Brain microvascular endothelial cell (primary cell): ENCODE measurements around the gene DOLPP1.

Source experiments
- DNase-seq: peaks from one replicate; pipeline ENCODE4 v3.0.0-alpha.2; 2020
- H3K27ac ChIP-seq: fragments of 250-450 bp; sonication (Bioruptor Pico); 2 replicates; pipeline ENCODE4 v1.5.1; 2020; ENCODE audit warnings: mild to moderate bottlenecking, moderate library complexity
- H3K27me3 ChIP-seq: fragments of 250-450 bp; sonication (Bioruptor Pico); replicated peaks from 2 replicates; pipeline ENCODE4 v1.5.1; 2020; ENCODE audit warnings: mild to moderate bottlenecking
- H3K36me3 ChIP-seq: fragments of 250-450 bp; sonication (Bioruptor Pico); replicated peaks from 2 replicates; pipeline ENCODE4 v1.5.1; 2020; ENCODE audit warnings: mild to moderate bottlenecking
- H3K4me3 ChIP-seq: 2 replicates; pipeline ENCODE4 v1.5.1; 2011; ENCODE audit warnings: low read depth, mild to moderate bottlenecking, control low read depth, low read length, moderate library complexity
- in situ Hi-C: cut with HindIII; loops from 2 replicates; pipeline ENCODE4 v1.10.0; 2017; ENCODE audit warnings: low sequenced_read_pairs, low pct_ligation_motif_present
- TF ChIP-seq, protein P1 (sequence below): IDR thresholded peaks from 2 replicates; pipeline ENCODE4 v1.5.1; 2011; ENCODE audit warnings: low read depth, mild to moderate bottlenecking, moderate library complexity, low read length, control low read depth, inconsistent platforms; ENCODE audit errors: missing control alignments

The DOLPP1 gene

DNA sequence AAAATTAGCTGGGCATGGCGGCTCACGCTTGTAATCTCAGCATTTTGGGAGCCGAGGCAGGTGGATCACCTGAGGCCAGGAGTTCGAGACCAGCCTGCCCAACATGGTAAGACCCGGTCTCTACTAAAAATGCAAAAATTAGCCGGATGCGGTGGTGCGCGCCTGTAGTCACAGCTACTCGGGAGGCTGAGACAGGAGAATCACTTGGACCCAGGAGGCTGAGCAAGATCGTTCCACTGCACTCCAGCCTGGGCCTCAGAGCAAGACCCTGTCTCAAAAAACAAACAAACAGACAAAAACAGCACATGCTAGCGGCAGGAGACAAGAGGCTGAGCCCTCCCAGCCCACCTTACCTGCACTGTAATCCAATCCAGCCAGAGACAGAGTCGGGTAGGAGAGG lies 1.1 kb upstream of the DOLPP1 start:
- Histone ChIP-seq H3K27ac (no peak overlapping the region), H3K27me3 (no peaks in the 10 kb centered on the region), H3K4me3 (peak overlapping the region; percentile 78), H3K36me3 (no peaks in the 10 kb centered on the region)
- TF ChIP-seq, protein P1, sequence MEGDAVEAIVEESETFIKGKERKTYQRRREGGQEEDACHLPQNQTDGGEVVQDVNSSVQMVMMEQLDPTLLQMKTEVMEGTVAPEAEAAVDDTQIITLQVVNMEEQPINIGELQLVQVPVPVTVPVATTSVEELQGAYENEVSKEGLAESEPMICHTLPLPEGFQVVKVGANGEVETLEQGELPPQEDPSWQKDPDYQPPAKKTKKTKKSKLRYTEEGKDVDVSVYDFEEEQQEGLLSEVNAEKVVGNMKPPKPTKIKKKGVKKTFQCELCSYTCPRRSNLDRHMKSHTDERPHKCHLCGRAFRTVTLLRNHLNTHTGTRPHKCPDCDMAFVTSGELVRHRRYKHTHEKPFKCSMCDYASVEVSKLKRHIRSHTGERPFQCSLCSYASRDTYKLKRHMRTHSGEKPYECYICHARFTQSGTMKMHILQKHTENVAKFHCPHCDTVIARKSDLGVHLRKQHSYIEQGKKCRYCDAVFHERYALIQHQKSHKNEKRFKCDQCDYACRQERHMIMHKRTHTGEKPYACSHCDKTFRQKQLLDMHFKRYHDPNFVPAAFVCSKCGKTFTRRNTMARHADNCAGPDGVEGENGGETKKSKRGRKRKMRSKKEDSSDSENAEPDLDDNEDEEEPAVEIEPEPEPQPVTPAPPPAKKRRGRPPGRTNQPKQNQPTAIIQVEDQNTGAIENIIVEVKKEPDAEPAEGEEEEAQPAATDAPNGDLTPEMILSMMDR = no peak
- in situ Hi-C loops = no loop called here
- DNase-seq = no peak

DNA sequence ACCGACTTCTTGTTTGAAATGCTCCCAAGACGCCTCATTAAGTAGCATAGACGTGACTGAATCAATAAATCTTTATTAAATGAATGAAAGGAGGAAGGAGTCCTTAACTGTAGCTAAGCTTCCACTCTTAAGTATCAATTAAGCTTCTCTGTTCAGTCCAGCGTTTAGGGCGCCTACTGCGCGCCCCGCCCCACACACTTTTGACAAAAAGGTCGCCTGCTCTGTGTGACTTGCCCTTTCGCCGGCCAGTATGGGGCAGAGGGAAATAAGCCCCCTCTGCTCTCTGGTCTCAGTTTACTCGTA lies 662 bp upstream of the DOLPP1 start:
- TF ChIP-seq, protein P1 = no peak
- in situ Hi-C loops = no loop called here
- no peaks in the 10 kb centered on the region for H3K27me3 ChIP-seq
- no peak overlapping the region for H3K27ac ChIP-seq
- peak overlapping the region; percentile 78 for H3K4me3 ChIP-seq
- DNase-seq = no peak
- no peaks in the 10 kb centered on the region for H3K36me3 ChIP-seq

DNA sequence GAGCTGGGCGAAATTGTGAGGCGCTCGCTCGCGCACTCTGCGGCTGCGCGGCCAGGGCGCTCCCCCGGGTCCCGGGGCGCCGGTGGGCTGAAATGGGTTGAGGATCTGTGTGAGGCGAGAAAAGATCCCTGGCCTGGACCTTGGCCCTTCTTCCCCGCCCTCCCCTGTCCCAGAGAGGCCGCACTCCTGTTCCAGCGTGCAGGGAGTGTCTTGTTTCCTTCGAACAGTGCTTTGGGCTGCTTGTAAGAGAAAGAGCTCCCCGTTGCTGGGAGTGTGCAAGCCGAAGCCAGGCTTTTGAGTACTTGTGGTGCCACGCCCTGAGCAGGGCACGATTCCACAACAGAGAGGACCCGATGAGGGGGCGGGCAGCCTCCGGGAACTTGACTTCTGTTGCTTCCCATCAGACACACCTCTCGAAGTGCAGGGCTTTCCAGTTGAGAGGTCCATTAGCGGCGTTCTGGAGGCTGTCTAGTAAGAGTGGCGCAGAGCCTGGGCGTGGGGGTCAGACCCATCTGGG lies 535 bp downstream of the DOLPP1 start:
- no peaks in the 10 kb centered on the region for H3K27me3 ChIP-seq
- DNase-seq = no peak
- H3K4me3 ChIP-seq = peak overlapping the region; percentile 86
- in situ Hi-C loops = no loop called here
- TF ChIP-seq, protein P1 = no peak
- peak overlapping the region; percentile 28 for H3K27ac ChIP-seq
- peaks cover 5% of the 10 kb centered on the region for H3K36me3 ChIP-seq

DNA sequence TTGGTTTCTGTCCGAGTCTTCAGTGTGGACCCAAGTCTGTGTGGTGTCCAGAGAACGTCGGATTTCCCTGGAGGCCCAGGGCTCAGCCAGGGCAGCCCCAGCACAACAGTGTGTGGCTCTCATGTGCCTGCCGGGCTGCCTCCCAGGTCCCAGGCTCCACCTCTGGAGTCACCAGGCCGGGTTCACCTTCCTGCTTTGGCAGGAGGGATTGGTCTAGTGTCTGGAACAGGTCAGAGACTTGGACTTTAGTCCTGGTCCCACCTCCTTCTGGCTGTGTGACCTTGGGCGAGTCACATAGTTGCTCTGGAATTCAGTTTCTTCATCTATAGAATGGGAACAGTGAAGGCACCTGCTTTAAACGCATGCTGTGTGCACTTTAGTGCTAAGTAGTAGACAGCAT lies 3.2 kb downstream of the DOLPP1 start:
- Histone ChIP-seq H3K36me3 (peaks cover 15% of the 10 kb centered on the region), H3K27me3 (no peaks in the 10 kb centered on the region), H3K4me3 (no peak overlapping the region), H3K27ac (no peak overlapping the region)
- in situ Hi-C loops = no loop called here
- TF ChIP-seq, protein P1 = no peak
- DNase-seq = no peak

DNA sequence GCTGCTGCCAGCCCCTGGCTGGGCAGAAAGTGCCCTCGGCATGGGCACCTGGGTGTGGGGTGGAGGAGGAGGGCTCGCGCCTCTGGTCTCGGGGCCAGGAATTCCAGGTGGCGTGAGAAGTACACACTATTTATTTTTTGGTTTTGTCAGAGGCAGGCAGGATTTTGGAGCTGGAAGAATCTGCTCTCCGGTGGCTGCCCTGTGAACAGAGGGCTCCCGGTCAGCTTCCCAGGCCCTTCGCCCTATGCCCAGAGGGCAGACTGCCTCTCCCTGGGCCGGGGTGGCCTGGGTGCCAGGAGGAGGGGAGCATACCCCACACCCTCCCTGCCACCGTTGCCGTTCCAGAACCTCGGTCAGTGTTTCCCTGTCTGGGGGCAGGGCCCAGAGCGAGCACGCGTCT lies 8.3 kb downstream of the DOLPP1 start:
- in situ Hi-C loops = no loop called here
- Histone ChIP-seq H3K36me3 (peaks cover 21% of the 10 kb centered on the region), H3K4me3 (no peak overlapping the region), H3K27me3 (no peaks in the 10 kb centered on the region), H3K27ac (no peak overlapping the region)
- DNase-seq = no peak
- TF ChIP-seq, protein P1 = no peak

DNA sequence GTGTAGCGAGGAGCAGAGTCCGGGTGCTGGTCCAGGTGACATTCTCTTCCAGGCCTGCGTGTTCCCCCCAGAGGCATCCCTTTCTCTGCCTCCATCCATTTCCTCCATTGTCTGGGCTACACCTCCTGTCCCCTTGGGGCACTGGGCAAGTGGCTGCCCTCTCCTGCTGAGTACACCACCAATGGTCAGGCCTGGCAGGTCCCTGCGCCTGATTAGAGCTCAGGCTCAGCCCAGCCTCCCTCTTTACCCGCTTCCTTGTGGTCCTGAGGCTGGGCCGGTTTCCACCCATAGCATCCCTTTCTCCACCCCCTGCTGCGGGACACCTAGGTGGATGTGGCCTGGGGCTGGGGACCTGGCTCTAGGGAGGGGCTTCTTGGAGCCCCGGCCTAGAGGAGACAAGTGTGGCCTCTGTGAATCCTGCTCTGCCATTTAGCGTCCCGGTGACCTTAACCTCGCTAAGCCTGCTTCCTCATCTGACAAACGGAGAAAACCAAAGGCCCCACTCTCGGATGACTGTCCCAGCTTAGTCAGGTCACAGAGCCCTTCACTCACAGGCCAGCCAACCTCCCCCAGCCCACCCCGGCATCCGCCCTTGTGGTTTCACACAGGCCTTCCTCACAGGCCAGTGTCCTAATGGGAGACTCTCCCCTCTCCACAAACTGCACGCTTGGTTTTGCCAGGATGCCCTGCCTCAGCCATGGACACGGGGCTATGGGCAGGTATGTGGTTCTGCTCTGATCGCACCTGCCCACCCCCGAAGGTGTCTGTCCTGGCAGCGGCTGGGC lies 12.9 kb downstream of the DOLPP1 start:
- in situ Hi-C loops = no loop called here
- TF ChIP-seq, protein P1 = no peak

More for the DNA sequence above, 12.9 kb downstream of the DOLPP1 start:
- Histone ChIP-seq H3K36me3 (peaks cover 12% of the 10 kb centered on the region), H3K27ac (no peak overlapping the region), H3K27me3 (no peaks in the 10 kb centered on the region), H3K4me3 (no peak overlapping the region)
- no peak for DNase-seq
